NCI-H748 treated with DMSO at 0.1 percent for 48 hours (cell line): Measurements from ENCODE around the gene CRISPLD2.

ENCODE experiments used
- DNase-seq: peaks from one replicate; lab custom pipeline; 2025; lab: John Stamatoyannopoulos, UW

CRISPLD2 gene

GRCh38 chr16:84884596-84885341 is 65.0 kb downstream of the CRISPLD2 start:
- no peak for DNase-seq

- DNase-seq, result no peak
These were observed 65.6 kb downstream of the CRISPLD2 start for GRCh38 chr16:84885342-84885910.

DNA sequence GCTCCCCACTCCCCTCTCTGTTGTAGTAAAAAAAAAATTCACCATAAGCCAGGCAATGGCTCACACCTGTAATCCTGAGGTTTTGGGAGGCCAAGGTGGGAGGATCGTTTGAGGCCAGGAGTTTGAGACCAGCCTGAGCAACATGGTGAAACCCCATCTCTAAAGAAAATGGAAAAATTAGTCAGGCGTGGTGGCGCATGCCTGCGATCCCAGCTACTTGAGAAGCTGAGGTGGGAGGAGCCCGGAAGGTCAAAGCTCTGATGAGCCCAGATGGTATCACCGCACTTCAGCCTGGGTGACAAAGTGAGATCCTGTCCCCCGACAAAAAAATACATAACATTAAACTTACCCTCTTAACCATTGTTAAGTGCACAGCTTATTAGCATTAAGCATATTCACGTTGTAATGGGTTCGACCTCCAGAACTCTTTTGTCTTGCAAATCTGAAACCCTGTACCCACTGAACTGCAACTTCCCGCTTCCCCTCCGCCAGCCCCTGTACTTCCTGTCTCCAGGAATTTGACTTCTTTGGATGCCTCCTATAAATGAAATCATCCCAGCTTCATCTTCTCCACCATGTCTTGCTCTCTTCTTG is 66.8 kb downstream of the CRISPLD2 start:
- no peak for DNase-seq

GRCh38 chr16:84887207-84887606 is 67.4 kb downstream of the CRISPLD2 start:
- no peak for DNase-seq

DNA sequence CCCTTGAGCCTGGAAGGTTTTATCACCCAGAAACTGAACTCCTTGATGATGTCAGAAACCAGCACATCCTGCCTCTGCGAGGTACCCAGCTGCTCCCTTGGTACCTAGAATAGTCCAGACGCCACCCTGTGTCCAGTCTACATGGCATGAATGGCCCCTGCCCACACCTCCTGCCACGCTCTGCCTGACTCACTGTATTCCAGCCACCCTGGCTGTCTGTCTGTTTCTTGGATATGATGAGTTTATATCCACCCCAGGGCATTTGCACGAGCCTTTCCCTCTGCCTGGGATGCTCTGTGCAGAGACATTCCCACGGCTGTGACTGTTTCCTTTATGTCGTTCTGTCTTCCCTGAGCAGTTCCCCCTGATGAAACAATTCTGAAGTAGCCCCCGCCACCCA is 68.7 kb downstream of the CRISPLD2 start:
- no peak for DNase-seq

DNA sequence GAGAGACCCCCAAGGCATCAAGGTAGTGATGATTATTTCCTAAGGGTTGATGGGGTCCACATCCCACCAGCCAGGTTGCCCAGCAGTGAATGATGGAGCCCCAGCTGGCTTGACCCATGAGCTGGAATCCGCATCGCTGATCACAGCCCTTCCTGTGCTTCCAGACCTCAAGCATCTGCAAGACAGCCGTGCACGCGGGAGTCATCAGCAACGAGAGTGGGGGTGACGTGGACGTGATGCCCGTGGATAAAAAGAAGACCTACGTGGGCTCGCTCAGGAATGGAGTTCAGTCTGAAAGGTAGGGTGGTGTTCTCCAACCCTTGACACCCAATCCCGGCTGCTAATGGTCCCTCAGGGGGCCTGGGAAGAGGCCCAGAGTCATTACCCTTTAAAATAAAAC is 69.3 kb downstream of the CRISPLD2 start:
- DNase-seq, result no peak

- DNase-seq, result no peak
These were observed 70.6 kb downstream of the CRISPLD2 start for GRCh38 chr16:84890427-84890826.

- DNase-seq, result no peak
These were observed 71.5 kb downstream of the CRISPLD2 start for GRCh38 chr16:84891149-84891795.

- no peak for DNase-seq
These were observed 72.3 kb downstream of the CRISPLD2 start for GRCh38 chr16:84892097-84892496.

DNA sequence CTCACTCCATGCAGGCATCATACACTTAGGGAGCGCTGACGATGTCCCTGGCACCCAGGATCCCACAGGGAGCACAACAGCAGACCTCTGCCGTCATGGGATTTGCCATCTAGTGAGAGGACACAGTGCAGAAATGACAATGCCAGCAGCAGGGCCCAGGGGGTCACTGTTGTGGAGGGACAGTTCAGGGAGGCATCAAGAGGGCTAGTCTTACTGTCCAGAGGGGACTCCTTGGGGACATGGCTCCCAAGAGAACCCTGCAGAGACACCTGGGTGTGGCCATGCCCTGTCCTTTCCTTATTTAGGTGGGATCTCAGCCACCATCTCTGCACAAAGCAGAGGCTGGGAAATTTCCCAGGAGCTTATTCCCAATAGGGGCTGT is 73.7 kb downstream of the CRISPLD2 start:
- no peak for DNase-seq

DNA sequence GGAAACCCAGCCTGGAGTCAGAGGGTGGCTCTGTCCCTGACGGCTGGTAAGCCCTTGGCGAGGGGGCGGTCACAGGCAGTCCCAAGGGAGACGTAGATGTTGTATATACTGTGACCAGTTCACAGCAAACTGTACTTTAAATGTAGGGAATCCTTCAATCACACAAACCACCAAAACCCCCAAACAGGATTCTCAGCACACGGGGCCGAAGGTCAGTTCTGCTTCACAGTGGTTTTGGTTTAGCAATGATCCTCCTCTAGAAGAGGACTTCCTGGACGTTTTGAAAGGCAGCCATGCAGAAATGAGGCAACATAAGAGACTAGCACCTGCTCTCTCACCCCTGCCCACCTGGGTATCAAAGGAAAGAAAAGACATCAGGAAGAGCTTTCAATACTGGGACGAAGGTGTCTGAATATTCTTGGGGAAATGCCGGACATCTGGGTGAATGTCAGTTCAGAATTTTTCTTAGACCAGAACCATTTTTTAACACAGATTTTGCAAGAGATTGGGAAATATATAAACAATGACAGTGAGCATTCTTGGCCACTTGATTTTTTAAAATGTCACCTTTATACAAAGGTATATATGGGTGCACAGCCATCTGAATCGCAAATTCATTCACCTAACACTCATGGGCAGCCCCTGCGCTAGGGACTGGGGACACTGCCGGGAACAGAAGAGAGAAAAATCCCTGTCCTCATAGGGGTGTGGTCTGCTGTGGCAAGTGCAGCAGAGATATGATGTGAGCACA is 74.2 kb downstream of the CRISPLD2 start:
- no peak for DNase-seq

DNA sequence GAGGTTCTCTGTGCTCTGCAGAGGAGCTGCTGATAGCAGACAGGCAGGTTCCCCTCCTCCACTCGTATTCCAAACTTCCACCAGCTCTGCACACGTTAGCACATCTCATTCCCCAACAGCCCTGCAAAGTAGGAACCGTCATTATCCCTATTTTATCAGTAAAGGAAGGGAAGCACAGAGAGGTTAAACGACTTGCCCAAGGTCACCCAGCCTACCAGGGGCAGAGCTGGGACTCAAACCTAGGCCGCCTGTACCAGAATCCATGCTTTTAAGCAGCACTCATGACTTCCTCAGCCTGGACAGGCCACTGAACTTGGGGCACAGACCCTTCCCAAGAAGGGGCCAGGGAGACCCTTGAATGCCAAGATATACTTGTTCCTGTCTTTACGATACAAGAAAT is 75.2 kb downstream of the CRISPLD2 start:
- DNase-seq, result no peak

DNA sequence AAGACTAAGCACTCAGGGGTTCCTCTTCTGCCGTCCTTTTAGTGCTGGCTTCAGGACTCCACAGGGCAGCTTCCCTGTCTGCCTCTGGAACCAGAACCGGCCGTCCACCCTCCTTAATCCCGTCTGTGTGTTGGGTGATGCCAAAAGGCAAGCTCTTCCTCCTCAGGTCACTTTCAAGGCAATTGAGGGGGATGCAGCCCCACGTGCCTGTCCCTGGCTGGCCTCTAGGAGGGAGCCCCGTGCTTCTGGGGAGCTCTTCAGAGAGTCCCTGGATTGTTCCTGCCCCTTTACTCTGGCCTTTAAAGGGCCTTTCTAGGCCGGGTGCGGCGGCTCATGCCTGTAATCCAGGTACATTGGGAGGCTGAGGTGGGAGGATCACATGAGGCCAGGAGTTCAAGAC is 77.1 kb downstream of the CRISPLD2 start:
- DNase-seq, result no peak

DNA sequence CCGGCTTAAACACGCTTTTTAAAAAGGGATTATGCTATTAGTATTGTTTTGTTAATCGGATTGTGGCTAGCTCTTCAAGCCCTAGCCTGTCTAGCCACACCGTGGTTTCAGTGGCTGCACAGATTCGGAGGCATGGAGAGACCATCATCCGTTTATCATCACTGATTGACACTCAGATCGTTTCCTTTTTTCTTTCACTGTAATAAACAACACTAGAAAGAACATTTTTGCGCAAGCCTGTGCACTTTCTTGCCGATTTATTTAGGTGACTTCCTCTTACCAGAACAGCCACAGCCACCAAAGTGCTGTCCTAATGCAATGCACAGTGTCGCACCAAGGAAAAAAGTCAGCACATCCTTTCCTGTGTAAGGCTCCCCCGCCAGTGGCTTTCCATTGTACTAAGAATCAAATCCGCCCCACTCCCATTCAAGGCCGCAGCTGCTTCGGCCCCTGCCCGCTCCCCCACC is 78.2 kb downstream of the CRISPLD2 start:
- no peak for DNase-seq

DNA sequence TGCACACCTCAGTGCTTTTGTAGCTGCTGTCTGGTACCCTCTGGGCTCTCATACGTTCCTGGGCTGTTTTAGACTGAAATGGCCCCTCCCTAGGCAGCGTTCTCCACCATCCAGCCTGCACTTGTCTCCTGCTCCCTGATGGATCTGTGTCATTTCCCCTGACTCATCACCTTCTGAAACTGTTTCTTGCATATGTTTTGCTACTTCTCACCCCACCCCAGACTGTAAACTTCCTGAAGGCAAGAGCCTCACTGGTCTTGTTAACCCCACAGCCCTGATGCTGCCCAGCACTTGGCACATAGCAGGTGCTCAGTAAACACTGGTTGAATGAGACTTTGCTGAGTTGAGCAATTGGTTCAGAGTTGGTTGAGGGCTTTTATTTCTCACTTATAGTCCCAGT is 78.7 kb downstream of the CRISPLD2 start:
- no peak for DNase-seq

DNA sequence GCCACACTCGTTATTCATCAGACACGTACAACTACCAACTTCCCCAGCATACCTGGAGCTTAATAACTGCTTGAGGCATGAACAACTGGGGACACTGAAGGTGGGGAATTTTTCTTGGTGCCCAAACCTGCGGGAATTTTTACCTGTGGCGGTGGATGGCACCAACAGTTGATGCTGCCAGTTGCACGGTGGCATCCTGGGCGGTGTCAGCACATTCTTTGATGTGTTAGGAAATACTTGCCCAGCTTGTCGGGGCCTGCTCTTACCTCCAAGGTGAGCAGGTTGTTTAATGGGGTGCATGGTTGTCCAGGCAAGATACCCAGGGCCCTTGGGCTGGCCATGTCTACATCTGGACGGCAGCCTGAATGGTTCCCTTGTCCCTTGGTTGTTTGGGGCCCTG is 79.6 kb downstream of the CRISPLD2 start:
- no peak for DNase-seq

GRCh38 chr16:84905965-84906460 is 86.2 kb downstream of the CRISPLD2 start:
- no peak for DNase-seq

- DNase-seq, result no peak
These were observed 87.3 kb downstream of the CRISPLD2 start for GRCh38 chr16:84907051-84907450.

- DNase-seq, result no peak
These were observed 87.8 kb downstream of the CRISPLD2 start for GRCh38 chr16:84907575-84907974.

GRCh38 chr16:84909476-84910085 is 89.8 kb downstream of the CRISPLD2 start:
- no peak for DNase-seq

DNA sequence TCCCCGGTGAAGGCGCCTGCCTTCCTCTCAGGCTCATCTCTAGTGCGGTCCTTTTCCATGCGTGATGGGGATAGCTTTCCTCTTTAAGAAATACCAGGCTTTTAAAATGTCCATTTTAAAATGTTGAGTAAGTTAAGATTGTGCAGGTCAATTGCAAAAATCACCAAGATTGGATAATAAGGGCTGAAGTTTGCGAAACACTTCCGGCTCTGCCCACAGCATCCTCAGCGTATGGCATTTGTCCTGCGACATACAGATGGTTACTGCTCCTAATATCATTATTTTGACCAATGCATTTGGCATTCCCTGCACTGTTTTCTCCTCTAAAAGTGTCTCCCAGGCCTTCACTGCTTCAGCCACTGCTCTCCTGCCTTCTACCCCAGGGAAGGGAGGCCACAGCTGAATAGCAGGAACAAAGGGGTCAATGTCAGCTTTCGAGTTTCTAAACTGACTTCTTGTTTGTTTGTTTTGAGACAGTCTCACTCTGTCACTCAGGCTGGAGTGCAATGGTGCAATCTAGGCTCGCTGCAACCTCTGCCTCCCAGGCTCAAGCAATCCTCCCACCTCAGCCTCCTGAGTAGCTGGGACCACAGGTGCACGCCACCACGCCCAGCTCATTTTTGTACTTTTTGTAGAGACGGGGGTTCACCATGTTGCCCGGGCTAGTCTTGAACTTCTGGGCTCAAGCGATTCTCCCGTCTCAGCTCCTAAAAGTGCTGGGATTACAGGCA is 91.9 kb downstream of the CRISPLD2 start:
- DNase-seq, result no peak
